ENCODE results near the gene HTR1D.

GRCh38 chr1:23221107-23221506, 3.8 kb upstream of the HTR1D start:
- TF ChIP-seq CTCF (IDR thresholded peaks at IDR 0.05) (no peak), POLR2A (IDR thresholded peaks at IDR 0.05) (no peak)

All from thyroid gland (tissue), 4 donors.